ENCODE measurements around the gene HDAC7.

HDAC7 gene

DNA sequence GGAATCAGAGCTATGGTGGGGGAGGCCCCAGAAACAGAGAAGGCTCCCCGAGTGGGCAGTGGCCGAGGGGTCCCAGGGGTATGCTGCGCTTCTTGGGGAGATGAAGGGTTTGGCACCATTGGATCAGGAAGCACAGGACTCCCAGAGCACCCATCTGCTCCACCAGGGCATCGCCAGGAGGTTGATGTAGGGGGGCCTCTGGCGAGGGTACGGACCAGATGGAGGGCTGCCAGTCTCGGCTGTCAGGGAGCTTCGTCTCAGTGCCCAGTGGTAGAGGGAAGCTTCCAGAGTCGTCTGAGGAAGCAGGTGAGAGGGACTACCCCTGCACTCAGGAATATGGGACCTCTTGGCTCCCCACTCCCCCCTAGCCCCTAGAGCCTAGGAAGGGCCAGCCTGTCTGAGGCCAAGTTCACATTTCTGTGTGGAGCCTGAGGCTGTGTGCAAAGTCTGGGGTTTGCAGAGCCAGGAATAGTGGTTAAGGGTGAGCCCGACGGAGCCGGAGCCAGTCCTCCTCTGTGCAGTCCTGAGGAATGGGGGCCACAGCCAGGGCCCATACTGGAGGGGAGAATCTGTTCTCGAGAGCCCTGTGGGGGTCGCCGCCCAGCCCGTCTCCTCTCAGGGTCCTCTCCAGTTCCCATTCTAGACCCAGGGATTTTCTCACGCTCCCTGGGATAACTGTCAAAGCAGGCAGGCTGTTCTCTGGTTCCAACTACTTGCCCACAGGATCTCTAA is 36.5 kb downstream of the HDAC7 start:
- peaks cover 10% of the 10 kb centered on the region for H3F3A ChIP-seq (ENCODE audit: control insufficient read depth, insufficient read depth)
- no peaks in the 10 kb centered on the region for H3K79me2 ChIP-seq (ENCODE audit: control insufficient read depth, low read length)
- no peak for TF ChIP-seq EZH2phosphoT487 (IDR thresholded peaks at IDR 0.05; ENCODE audit: borderline replicate concordance, low read length)
- TF ChIP-seq, protein P1, sequence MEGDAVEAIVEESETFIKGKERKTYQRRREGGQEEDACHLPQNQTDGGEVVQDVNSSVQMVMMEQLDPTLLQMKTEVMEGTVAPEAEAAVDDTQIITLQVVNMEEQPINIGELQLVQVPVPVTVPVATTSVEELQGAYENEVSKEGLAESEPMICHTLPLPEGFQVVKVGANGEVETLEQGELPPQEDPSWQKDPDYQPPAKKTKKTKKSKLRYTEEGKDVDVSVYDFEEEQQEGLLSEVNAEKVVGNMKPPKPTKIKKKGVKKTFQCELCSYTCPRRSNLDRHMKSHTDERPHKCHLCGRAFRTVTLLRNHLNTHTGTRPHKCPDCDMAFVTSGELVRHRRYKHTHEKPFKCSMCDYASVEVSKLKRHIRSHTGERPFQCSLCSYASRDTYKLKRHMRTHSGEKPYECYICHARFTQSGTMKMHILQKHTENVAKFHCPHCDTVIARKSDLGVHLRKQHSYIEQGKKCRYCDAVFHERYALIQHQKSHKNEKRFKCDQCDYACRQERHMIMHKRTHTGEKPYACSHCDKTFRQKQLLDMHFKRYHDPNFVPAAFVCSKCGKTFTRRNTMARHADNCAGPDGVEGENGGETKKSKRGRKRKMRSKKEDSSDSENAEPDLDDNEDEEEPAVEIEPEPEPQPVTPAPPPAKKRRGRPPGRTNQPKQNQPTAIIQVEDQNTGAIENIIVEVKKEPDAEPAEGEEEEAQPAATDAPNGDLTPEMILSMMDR (IDR thresholded peaks at IDR 0.05; ENCODE audit: low read depth, low read length, poor library complexity, severe bottlenecking): no peak
- no peak overlapping the region for H3K4me3 ChIP-seq (ENCODE audit: low read length)
- H3K4me1 ChIP-seq (ENCODE audit: control insufficient read depth, low read length): peaks cover 13% of the 10 kb centered on the region
- H3K27ac ChIP-seq (ENCODE audit: low read depth, low read length): no peak overlapping the region
- no peaks in the 10 kb centered on the region for H4K20me1 ChIP-seq (ENCODE audit: control insufficient read depth, insufficient read depth, low read depth, low read length)
- H3K9me3 ChIP-seq (ENCODE audit: control insufficient read depth, insufficient read depth, low read length): no peaks in the 10 kb centered on the region
- peaks cover 67% of the 10 kb centered on the region for H3K36me3 ChIP-seq (ENCODE audit: control insufficient read depth, low read length)
- no peaks in the 10 kb centered on the region for H3K9me2 ChIP-seq (replicated peaks; ENCODE audit: control insufficient read depth, low read length)
- H3K4me2 ChIP-seq (ENCODE audit: low read length): no peak overlapping the region
- H3K27me3 ChIP-seq (ENCODE audit: control insufficient read depth, low read length): no peaks in the 10 kb centered on the region

DNA sequence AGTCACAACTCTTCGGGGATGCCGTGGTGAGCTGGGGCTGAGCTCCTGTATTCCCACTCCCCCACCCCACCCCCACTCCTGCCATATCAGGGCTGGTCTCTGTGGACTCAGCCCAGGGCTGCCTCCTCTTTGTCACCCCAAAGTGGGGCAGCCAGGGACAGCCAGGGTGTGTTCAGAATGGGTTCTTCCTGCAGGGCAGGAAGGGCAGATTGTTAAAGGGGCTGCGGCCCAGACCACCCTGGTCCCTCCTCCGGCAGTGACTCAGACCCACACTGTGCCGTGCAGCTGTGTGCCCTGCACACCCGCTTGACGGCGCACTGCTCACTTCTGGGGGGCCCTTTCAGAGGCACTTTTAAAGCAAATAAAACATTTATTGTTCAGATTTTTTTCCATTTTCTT is 37.3 kb downstream of the HDAC7 start:
- no peak for TF ChIP-seq EZH2phosphoT487 (IDR thresholded peaks at IDR 0.05; ENCODE audit: borderline replicate concordance, low read length)
- TF ChIP-seq, protein P1 (IDR thresholded peaks at IDR 0.05; ENCODE audit: low read depth, low read length, poor library complexity, severe bottlenecking): no peak
- Histone ChIP-seq H3K9me3 (ENCODE audit: control insufficient read depth, insufficient read depth, low read length) (no peaks in the 10 kb centered on the region), H3K36me3 (ENCODE audit: control insufficient read depth, low read length) (peaks cover 59% of the 10 kb centered on the region), H4K20me1 (ENCODE audit: control insufficient read depth, insufficient read depth, low read depth, low read length) (no peaks in the 10 kb centered on the region), H3F3A (ENCODE audit: control insufficient read depth, insufficient read depth) (peaks cover 10% of the 10 kb centered on the region), H3K27me3 (ENCODE audit: control insufficient read depth, low read length) (no peaks in the 10 kb centered on the region), H3K4me1 (ENCODE audit: control insufficient read depth, low read length) (peaks cover 21% of the 10 kb centered on the region), H3K4me3 (ENCODE audit: low read length) (no peak overlapping the region), H3K79me2 (ENCODE audit: control insufficient read depth, low read length) (no peaks in the 10 kb centered on the region), H3K27ac (ENCODE audit: low read depth, low read length) (no peak overlapping the region), H3K4me2 (ENCODE audit: low read length) (no peak overlapping the region), H3K9me2 (replicated peaks; ENCODE audit: control insufficient read depth, low read length) (no peaks in the 10 kb centered on the region)

DNA sequence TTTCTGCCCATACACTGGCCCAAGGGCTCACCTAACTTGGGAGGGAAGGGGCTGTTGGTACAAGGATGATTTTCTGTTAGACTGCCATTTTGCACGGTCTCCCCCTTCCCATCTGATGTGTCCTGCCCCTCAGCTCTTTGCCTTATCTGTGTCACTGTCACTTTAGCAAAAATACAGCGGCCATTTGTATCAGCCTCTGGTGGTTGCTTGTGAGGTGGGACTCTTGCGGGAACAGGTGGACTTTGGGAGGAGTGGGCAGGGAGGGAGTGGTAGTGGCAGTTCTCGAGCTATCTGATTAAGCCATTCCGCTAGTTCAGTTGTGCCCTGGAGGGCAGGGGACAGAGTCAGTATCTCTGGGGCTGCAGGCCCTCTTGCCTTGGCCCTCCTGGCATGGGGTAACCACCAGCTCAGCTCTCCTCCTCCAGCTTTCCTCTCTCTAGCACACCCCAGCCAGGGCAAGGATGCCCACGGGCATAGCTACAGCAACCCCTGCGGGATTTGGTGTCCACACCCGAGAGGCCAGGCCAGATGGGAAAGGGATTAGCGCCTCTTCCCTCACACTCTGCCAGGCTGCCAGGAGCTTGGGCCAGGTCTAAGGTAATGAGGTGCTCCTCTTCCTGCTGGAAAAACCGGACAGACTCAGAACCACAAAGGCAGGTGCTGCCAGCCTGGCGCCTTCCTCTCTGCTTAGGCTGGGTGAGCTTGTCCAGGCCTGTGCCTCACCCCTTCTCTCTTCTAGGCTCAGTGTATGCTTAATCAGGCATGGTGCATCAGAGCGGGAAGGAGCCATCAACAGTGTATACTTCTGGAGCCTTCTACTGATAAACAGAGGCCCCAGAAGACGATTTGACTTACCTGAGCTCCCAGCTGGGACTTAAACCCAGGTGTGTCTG is 38.0 kb downstream of the HDAC7 start:
- no peak for TF ChIP-seq EZH2phosphoT487 (IDR thresholded peaks at IDR 0.05; ENCODE audit: borderline replicate concordance, low read length)
- TF ChIP-seq, protein P1 (IDR thresholded peaks at IDR 0.05; ENCODE audit: low read depth, low read length, poor library complexity, severe bottlenecking): no peak
- Histone ChIP-seq H4K20me1 (ENCODE audit: control insufficient read depth, insufficient read depth, low read depth, low read length) (no peaks in the 10 kb centered on the region), H3K79me2 (ENCODE audit: control insufficient read depth, low read length) (no peaks in the 10 kb centered on the region), H3K9me3 (ENCODE audit: control insufficient read depth, insufficient read depth, low read length) (no peaks in the 10 kb centered on the region), H3K36me3 (ENCODE audit: control insufficient read depth, low read length) (peaks cover 52% of the 10 kb centered on the region), H3K27ac (ENCODE audit: low read depth, low read length) (no peak overlapping the region; the same call in 1 of the 2 replicates), H3F3A (ENCODE audit: control insufficient read depth, insufficient read depth) (peaks cover 10% of the 10 kb centered on the region), H3K4me1 (ENCODE audit: control insufficient read depth, low read length) (peaks cover 24% of the 10 kb centered on the region), H3K27me3 (ENCODE audit: control insufficient read depth, low read length) (no peaks in the 10 kb centered on the region), H3K4me2 (ENCODE audit: low read length) (no peak overlapping the region), H3K4me3 (ENCODE audit: low read length) (no peak overlapping the region), H3K9me2 (replicated peaks; ENCODE audit: control insufficient read depth, low read length) (no peaks in the 10 kb centered on the region)
